ENCODE results near the gene JAZF1.

Gene JAZF1

GRCh38 chr7:28191751-28192150 is 11.2 kb upstream of the JAZF1 start:
- FAIRE-seq (no peak), DNase-seq (ENCODE audit: low spot score) (no peak)

DNA sequence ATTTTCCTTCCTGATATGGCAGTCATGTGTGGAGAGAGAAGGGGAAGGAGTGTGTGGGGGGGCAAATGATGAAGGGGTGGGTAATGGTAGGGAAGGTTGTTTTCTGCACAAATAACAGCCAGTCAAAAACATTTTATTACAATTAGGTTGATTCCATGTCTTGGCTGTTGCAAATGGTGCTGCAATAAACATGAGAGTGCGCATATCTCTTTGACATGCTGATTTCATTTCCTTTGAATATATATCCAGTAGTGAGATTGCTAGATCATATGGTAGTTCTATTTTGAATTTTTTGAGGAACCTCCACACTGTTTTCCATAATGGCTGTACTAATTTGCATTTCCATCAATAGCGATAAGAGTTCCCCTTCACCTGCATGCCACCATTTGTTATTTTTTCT is 10.6 kb upstream of the JAZF1 start:
- no peak for FAIRE-seq

DNA sequence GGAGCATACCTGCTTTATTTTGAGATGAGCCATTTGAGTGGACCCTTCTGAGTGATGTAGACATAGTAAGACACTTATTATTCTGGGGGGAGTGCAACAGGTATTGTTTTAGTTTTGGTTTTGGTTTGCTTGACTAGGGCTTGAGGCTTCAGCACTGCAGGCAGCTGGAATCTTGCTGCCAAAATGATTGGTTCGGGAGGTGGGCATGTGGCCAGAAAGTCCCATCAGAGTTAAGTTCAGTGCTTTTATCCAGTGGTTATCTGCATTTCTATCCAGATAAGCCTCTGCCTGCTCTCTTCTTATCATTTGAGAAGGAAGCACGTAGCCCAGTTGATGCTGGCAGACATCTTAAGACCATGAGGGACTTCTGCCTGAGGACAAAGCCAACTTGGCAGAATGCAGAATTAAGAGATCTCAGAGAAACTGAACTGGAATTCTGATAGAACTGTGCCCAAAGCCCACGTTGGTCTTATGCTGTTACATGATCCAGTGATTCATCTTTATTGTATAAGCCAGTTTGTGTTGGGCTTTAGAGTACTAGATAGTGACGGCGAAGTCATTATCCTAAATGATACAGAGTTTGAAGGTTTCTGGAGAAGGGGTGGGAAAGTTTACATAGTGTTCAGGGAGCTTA is 9.6 kb upstream of the JAZF1 start:
- DNase-seq (ENCODE audit: low spot score) (no peak), FAIRE-seq (no peak)

More for the DNA sequence above, 10.6 kb upstream of the JAZF1 start:
- no peak for DNase-seq (ENCODE audit: low spot score)

GRCh38 chr7:28187012-28187411 is 6.4 kb upstream of the JAZF1 start:
- DNase-seq (ENCODE audit: low spot score) = no peak
- FAIRE-seq = no peak

GRCh38 chr7:28183627-28184026 is 3.0 kb upstream of the JAZF1 start:
- FAIRE-seq (no peak), DNase-seq (ENCODE audit: low spot score) (no peak)

GRCh38 chr7:28182071-28182471 is 1.5 kb upstream of the JAZF1 start:
- no peak for FAIRE-seq

DNA sequence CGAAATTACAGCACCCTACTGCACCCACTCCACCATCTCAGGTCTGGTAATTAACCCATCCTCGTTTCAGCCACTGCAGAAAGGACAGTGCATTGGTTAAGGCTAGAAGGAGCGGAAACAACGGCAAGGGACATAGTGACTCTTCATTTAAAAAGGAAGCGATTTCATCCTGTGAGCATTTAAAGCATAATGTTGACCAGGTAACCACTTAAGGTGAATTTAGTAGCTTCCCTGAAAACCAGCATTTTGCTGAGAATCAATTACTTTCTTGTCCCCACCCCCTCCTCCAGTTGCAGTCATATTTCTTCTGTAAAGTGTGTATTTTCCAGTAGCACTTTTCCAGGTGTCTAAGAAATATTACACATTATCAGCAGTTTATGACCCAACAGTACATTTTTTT is 821 bp upstream of the JAZF1 start:
- FAIRE-seq (peak; percentile 63), DNase-seq (ENCODE audit: low spot score) (no peak)

More at GRCh38 chr7:28182071-28182471, 1.5 kb upstream of the JAZF1 start:
- no peak for DNase-seq (ENCODE audit: low spot score)

GRCh38 chr7:28180031-28180363 is 598 bp downstream of the JAZF1 start:
- DNase-seq (ENCODE audit: low spot score) (no peak), FAIRE-seq (no peak)

GRCh38 chr7:28179120-28180030 is 1.2 kb downstream of the JAZF1 start:
- no peak for FAIRE-seq
- DNase-seq (ENCODE audit: low spot score) = peak; percentile 77

GRCh38 chr7:28178599-28178998 is 2.0 kb downstream of the JAZF1 start:
- FAIRE-seq (no peak), DNase-seq (ENCODE audit: low spot score) (no peak)

DNA sequence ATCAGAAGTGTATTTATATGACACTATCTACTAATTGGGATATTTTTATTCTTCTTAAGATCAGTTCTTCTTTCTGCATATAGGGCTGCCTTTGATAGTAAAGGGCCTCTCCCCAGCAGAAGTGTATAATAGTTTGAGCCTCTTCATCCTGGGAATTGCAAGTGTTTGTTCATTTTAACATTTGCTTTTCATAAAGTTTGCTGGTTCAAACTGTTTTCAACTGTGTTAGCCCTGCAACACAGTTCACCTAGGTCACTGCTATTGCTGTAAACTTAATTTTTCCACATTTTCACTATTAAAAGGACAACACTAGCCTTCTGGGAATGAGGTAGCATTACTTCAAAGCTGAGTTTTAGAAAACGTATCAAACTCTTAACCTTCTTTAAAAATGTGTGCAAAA is 2.8 kb downstream of the JAZF1 start:
- peak; percentile 56 for FAIRE-seq

DNA sequence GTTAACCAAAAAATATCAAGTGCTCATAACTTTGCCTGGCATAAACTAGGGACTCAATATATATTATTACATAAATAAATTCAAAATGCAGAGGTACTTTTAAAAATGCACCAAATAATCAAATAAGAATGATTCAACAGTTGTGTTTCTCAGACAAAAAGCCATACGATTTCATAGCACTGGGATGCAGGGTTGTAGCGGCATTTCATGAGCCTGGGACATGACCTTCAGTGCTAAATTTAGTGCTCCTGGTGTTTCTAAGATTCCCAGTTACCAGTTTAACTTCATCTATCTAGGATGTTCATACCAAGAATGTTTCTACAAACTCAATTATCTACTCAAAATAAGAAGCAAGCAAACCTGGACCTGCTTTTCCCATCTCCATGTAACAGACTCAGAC is 4.0 kb downstream of the JAZF1 start:
- DNase-seq (ENCODE audit: low spot score) (no peak), FAIRE-seq (no peak)

More for the DNA sequence above, 2.8 kb downstream of the JAZF1 start:
- no peak for DNase-seq (ENCODE audit: low spot score)

GRCh38 chr7:28176174-28176573 is 4.4 kb downstream of the JAZF1 start:
- DNase-seq (ENCODE audit: low spot score) (no peak), FAIRE-seq (no peak)

GRCh38 chr7:28174901-28175661 is 5.5 kb downstream of the JAZF1 start:
- FAIRE-seq (peak; percentile 81), DNase-seq (ENCODE audit: low spot score) (peak; percentile 29)

- no peak for FAIRE-seq
Measured at GRCh38 chr7:28174442-28174841, 6.2 kb downstream of the JAZF1 start.

DNA sequence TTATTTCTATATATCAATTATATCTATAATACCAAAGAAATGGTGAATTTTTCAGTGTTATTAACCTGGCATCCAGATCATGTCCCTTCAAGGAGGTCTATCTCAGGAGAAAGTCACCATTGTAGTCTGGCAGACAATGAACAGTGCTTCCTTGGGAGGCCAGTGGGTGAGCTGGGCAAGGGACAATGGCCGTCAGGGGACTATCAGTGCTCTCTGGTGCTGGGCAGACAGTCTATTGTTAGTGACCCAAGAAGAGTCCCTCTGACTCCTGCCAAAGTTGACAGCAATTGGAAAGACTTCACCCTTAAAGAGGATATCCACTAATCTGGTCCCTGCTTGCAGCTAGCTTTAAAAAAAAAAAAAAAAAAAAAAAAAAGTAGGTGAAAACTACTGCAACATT is 7.1 kb downstream of the JAZF1 start:
- FAIRE-seq = no peak
- DNase-seq (ENCODE audit: low spot score) = no peak

More at GRCh38 chr7:28174442-28174841, 6.2 kb downstream of the JAZF1 start:
- no peak for DNase-seq (ENCODE audit: low spot score)

DNA sequence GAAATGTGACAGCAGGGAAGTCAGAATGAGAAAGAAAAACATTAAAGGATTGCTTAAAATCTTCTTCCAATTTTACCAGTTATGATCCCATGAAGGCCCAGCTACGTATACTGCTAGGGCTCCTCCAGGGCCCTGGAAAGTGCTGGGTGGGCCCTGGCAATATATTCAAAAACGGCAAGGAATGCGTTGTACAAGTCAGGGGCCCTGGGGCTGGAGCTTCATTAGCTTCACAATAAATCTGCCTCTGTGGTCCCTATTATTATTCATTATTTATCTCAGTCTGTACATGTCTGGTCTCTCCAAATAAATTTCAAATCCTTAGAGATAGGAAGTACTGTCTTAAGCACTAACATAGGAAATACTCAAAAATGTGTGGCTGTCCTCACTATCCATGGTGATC is 7.6 kb downstream of the JAZF1 start:
- FAIRE-seq = no peak
- DNase-seq (ENCODE audit: low spot score) = no peak

DNA sequence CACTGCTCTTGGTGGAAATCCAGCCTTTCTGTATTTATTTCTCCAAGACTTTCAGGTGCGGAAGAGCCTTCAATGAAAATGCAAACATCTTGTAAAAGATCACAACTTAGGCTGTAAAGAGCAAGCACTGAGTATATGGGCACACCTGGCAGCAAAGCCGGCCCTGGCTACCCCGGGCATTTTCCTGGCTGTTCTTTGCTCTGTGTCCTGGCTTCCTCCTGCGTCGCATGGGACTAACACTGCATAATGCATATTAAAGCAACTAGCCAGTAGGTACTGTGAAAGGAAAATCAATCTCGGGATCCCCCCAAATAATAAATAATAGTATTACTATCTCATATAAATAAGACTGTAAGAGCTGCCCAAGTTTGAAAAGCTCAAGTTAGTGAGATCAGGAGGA is 9.9 kb downstream of the JAZF1 start:
- FAIRE-seq (no peak), DNase-seq (ENCODE audit: low spot score) (no peak)

GRCh38 chr7:28169230-28169629 is 11.4 kb downstream of the JAZF1 start:
- no peak for DNase-seq (ENCODE audit: low spot score)
- no peak for FAIRE-seq

- no peak for FAIRE-seq
- no peak for DNase-seq (ENCODE audit: low spot score)
Measured at GRCh38 chr7:28168393-28169158, 12.0 kb downstream of the JAZF1 start.

DNA sequence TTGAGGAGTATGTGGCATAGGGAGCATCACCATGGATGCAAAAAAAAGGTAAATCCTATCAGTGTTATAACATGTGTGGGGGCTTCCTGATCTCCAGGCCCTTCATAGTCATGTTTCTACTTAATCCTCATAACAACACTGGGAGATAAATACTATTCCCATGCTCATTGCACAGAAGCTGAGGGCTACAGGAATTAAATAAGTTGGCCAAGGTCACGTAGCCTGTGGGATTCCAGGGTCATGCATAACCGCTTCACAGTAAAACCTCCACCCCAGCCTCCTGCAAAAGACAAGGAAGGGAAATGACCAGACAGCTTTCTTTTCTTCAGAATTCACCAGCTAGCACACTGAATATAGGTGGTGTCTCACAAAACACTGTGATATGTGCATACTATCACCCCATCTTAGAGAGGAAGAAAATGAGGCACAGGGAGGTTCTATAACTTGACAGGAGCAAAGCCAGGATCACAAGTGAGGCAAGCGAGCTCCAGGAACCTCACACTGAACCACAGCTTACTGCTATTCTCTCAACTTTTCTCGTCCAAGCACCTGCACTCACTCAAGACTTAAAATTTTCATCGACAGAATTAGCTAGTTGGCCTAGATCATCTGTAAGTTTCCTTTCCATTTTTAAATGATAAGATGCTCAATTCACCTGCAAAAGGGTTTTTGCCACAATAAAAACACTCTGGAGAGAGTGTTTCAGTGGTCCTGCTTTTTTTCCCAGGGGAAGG is 13.4 kb downstream of the JAZF1 start:
- FAIRE-seq (no peak), DNase-seq (ENCODE audit: low spot score) (no peak)

All from urothelium cell line (cell line).